B cell (primary cell): ENCODE measurements around the gene CRB1. TPM values are rescaled to one million over a fixed set of nuclear protein-coding genes. Genes with fewer than 3 reads are reported as not detected.

Experiments used
- ATAC-seq: fragments of 200-7000 bp; cut with Tn5 transposase; one replicate; pipeline ENCODE4 v1.10.0; 2021; ENCODE audit warnings: low read depth, mild to moderate bottlenecking, moderate number of reproducible peaks, moderate library complexity
- CTCF ChIA-PET: fragments of 350-600 bp; sonication (Branson Sonifier 250); formaldehyde crosslinking; loops from one replicate; lab custom pipeline; 2021; ENCODE audit warnings: antibody characterized with exemption, inconsistent platforms; lab: Charles Lee
- POLR2A ChIA-PET: fragments of 350-600 bp; sonication (Branson Sonifier 250); formaldehyde crosslinking; loops from one replicate; lab custom pipeline; 2021; ENCODE audit warnings: antibody characterized with exemption; lab: Charles Lee
- DNase-seq: peaks from one replicate; pipeline ENCODE4 v3.0.0; 2013
- H2AFZ ChIP-seq: 2 replicates; pipeline ENCODE4 v1.6.1; 2012; ENCODE audit warnings: mild to moderate bottlenecking, low read depth, low read length; ENCODE audit not compliant: insufficient read depth, poor library complexity, severe bottlenecking
- H3K27ac ChIP-seq, 2 donors: 1 replicate in 1 of 2; 2 replicates in 1 of 2; pipeline ENCODE4 v1.5.1; 2012 to 2013; ENCODE audit warnings: low read length in 2 of 2, mild to moderate bottlenecking in 2 of 2, moderate library complexity in 1 of 2
- H3K27me3 ChIP-seq, 4 experiments: fragments of 200-600 bp in 1 of 4; sonication (generic) in 1 of 4; replicated peaks in 1 of 4; 1 replicate in 2 of 4; 2 replicates in 2 of 4; pipeline versions ENCODE4 v1.6.1 to v1.7.0; 2013 to 2016; ENCODE audit warnings: low read length in 3 of 4, mild to moderate bottlenecking in 2 of 4, mixed read lengths in 1 of 4, moderate library complexity in 1 of 4; ENCODE audit not compliant: insufficient read depth in 4 of 4, control insufficient read depth in 3 of 4; ENCODE audit errors: control extremely low read depth in 1 of 4
- H3K36me3 ChIP-seq, 2 experiments: replicated peaks in 1 of 2; 1 replicate in 1 of 2; 2 replicates in 1 of 2; pipeline versions ENCODE4 v1.6.1 to v1.7.1; 2013; ENCODE audit warnings: low read length in 1 of 2; ENCODE audit not compliant: insufficient read depth in 2 of 2, control insufficient read depth in 1 of 2; ENCODE audit errors: control extremely low read depth in 1 of 2, extremely low read depth in 1 of 2
- H3K4me1 ChIP-seq, 2 donors: fragments of 200-600 bp in 1 of 2; sonication (generic) in 1 of 2; 1 replicate in 1 of 2; 2 replicates in 1 of 2; pipeline versions ENCODE4 v1.5.1 to v1.6.1; 2013 to 2017; ENCODE audit warnings: low read length in 2 of 2; ENCODE audit not compliant: control insufficient read depth in 2 of 2, insufficient read depth in 2 of 2
- H3K4me2 ChIP-seq: replicated peaks from 2 replicates; pipeline ENCODE3; 2012; ENCODE audit warnings: mild to moderate bottlenecking, low read depth, low read length; ENCODE audit not compliant: poor library complexity, severe bottlenecking
- H3K4me3 ChIP-seq, 5 experiments: fragments of 200-600 bp in 1 of 5; sonication (generic) in 1 of 5; 1 replicate in 3 of 5; 2 replicates in 2 of 5; pipeline versions ENCODE4 v1.5.1 to v1.7.0; 2011 to 2016; ENCODE audit warnings: low read length in 4 of 5, mild to moderate bottlenecking in 4 of 5, low read depth in 2 of 5, control low read depth in 1 of 5, moderate library complexity in 1 of 5; ENCODE audit not compliant: insufficient read depth in 1 of 5; ENCODE audit errors: control extremely low read depth in 1 of 5, extremely low read depth in 1 of 5
- H3K79me2 ChIP-seq: fragments of 200-600 bp; sonication (generic); one replicate; pipeline ENCODE4 v1.6.0; 2016; ENCODE audit warnings: low read length; ENCODE audit not compliant: control insufficient read depth, insufficient read depth
- H3K9ac ChIP-seq: fragments of 200-600 bp; sonication (generic); 2 replicates; pipeline ENCODE4 v1.6.1; 2017; ENCODE audit warnings: mild to moderate bottlenecking, low read length, moderate library complexity
- H3K9me3 ChIP-seq, 3 donors: one replicate each; pipeline versions ENCODE4 v1.6.1 to v1.7.1; 2013; ENCODE audit warnings: low read length in 2 of 3; ENCODE audit not compliant: control insufficient read depth in 2 of 3, insufficient read depth in 1 of 3; ENCODE audit errors: control extremely low read depth in 1 of 3
- H4K20me1 ChIP-seq: 2 replicates; pipeline ENCODE4 v1.6.0; 2012; ENCODE audit warnings: mild to moderate bottlenecking, low read length; ENCODE audit not compliant: insufficient read depth, control insufficient read depth, poor library complexity, severe bottlenecking
- H3K27ac Mint-ChIP-seq: one replicate; pipeline ENCODE4 v1.8.0; 2021; ENCODE audit warnings: mixed read lengths
- H3K27me3 Mint-ChIP-seq: one replicate; pipeline ENCODE4 v1.8.0; 2021; ENCODE audit warnings: mixed read lengths
- H3K4me1 Mint-ChIP-seq: one replicate; pipeline ENCODE4 v1.8.0; 2021; ENCODE audit warnings: mixed read lengths
- H3K4me3 Mint-ChIP-seq: one replicate; pipeline ENCODE4 v1.8.0; 2021; ENCODE audit warnings: mixed read lengths
- H3K9me3 Mint-ChIP-seq: one replicate; pipeline ENCODE4 v1.8.0; 2022; ENCODE audit warnings: mixed read lengths; ENCODE audit not compliant: insufficient read depth
- EZH2 ChIP-seq: IDR thresholded peaks from 2 replicates; pipeline ENCODE4 v1.6.1; 2012; ENCODE audit warnings: borderline replicate concordance, low read depth, mild to moderate bottlenecking, moderate library complexity, low read length; ENCODE audit not compliant: insufficient read depth, poor library complexity, severe bottlenecking
- WGBS: methylation state at CpG from one replicate; pipeline ENCODE4 v1.1.5; 2013; ENCODE audit warnings: missing lambda C conversion rate; ENCODE audit not compliant: insufficient coverage; 5-methylcytosine and 5-hydroxymethylcytosine counted together
- intact Hi-C: fragments of 100-400 bp; cut with micrococcal nuclease; formaldehyde crosslinking; loops from one replicate; pipeline ENCODE4 v1.10.0; 2022
- polyA plus RNA-seq: library from polyadenylated mRNA; depleted of rRNA; stranded (reverse); fragments of >200 nt; gene quantifications from 2 replicates; pipeline ENCODE4 v1.2.3, GENCODE V29; 2012
- total RNA-seq, 2 donors: library from RNA; stranded (reverse); fragments of 120-200 nt in 1 of 2; gene quantifications; 1 replicate in 1 of 2; 2 replicates in 1 of 2; pipeline versions ENCODE4 v1.2.3 to v1.2.4, GENCODE V29; 2013 to 2022
- TF ChIP-seq, protein P1 (sequence below): fragments of 200-600 bp; IDR thresholded peaks from one replicate; pipeline ENCODE4 v1.8.0; 2022; ENCODE audit warnings: antibody characterized with exemption, mild to moderate bottlenecking

The CRB1 gene
- total and polyA plus RNA-seq, 2 donors (not counting 1 experiment from before 2014, with no cell fraction given), result 0.15 TPM; not detected in 1

DNA sequence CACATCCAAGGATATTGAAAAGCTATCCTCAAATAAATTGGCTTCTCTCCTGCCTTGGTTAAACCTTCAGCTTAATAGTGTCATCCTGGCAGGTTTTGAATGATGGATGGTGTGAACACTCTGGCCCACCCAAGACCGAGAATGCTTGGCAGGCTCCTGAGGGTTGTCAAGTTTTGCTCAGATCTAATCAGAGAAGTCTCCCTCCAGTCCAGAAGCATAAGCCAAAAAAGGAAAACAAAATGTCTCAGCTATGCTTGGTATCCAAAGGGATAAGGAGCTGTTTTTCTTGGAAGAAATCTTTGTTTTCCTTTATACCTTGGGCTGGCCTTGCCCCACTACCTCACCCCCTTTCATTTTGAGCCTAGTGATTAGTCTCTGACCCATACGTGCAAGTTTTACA is 172.7 kb downstream of the CRB1 start:
- Histone ChIP-seq H3K4me2 (no peak overlapping the region), H3K4me1 (no peaks in the 10 kb centered on the region), H3K36me3 (no peaks in the 10 kb centered on the region), H4K20me1 (no peaks in the 10 kb centered on the region), H3K9ac (no peak overlapping the region), H3K4me3 (no peak overlapping the region), H2AFZ (no peak overlapping the region), H3K9me3 (no peaks in the 10 kb centered on the region), H3K27ac (no peak overlapping the region), H3K79me2 (no peaks in the 10 kb centered on the region), H3K27me3 (peaks cover 0 to 5% (median 0%) of the 10 kb centered on the region in 4 experiments)
- Mint-ChIP-seq H3K27ac (no peak overlapping the region), H3K27me3 (peaks cover 3% of the 10 kb centered on the region), H3K9me3 (no peaks in the 10 kb centered on the region), H3K4me1 (no peaks in the 10 kb centered on the region), H3K4me3 (no peak overlapping the region)
- WGBS, result no CpG with 5 or more reads among the region's 2 CpGs
- CTCF ChIA-PET, result no interaction called here
- intact Hi-C loops, result no loop called here
- ATAC-seq (no peak), DNase-seq (no peak)
- POLR2A ChIA-PET, result no interaction called here
- TF ChIP-seq EZH2, result no peak
- TF ChIP-seq, protein P1, sequence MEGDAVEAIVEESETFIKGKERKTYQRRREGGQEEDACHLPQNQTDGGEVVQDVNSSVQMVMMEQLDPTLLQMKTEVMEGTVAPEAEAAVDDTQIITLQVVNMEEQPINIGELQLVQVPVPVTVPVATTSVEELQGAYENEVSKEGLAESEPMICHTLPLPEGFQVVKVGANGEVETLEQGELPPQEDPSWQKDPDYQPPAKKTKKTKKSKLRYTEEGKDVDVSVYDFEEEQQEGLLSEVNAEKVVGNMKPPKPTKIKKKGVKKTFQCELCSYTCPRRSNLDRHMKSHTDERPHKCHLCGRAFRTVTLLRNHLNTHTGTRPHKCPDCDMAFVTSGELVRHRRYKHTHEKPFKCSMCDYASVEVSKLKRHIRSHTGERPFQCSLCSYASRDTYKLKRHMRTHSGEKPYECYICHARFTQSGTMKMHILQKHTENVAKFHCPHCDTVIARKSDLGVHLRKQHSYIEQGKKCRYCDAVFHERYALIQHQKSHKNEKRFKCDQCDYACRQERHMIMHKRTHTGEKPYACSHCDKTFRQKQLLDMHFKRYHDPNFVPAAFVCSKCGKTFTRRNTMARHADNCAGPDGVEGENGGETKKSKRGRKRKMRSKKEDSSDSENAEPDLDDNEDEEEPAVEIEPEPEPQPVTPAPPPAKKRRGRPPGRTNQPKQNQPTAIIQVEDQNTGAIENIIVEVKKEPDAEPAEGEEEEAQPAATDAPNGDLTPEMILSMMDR, result no peak

- intact Hi-C loops, result no loop called here
- H3K4me2 ChIP-seq, result no peak overlapping the region
- H3K4me3 Mint-ChIP-seq, result no peak overlapping the region
- no peak overlapping the region for H3K9ac ChIP-seq
- ATAC-seq (no peak), DNase-seq (no peak)
- H3K36me3 ChIP-seq, result no peaks in the 10 kb centered on the region
- peaks cover 0 to 5% (median 0%) of the 10 kb centered on the region in 4 experiments for H3K27me3 ChIP-seq
- H3K79me2 ChIP-seq, result no peaks in the 10 kb centered on the region
- TF ChIP-seq, protein P1, result no peak
- TF ChIP-seq EZH2, result no peak
- H3K4me1 Mint-ChIP-seq, result no peaks in the 10 kb centered on the region
- H3K27me3 Mint-ChIP-seq, result peaks cover 6% of the 10 kb centered on the region
- no peak overlapping the region for H2AFZ ChIP-seq
- ChIA-PET POLR2A (no interaction called here), CTCF (no interaction called here)
- H3K9me3 Mint-ChIP-seq, result no peaks in the 10 kb centered on the region
- H3K4me1 ChIP-seq, result no peaks in the 10 kb centered on the region
- no peak overlapping the region for H3K27ac ChIP-seq
- no CpG with 5 or more reads among the region's 8 CpGs for WGBS
- no peak overlapping the region for H3K27ac Mint-ChIP-seq
- no peak overlapping the region for H3K4me3 ChIP-seq
- no peaks in the 10 kb centered on the region for H4K20me1 ChIP-seq
- no peaks in the 10 kb centered on the region for H3K9me3 ChIP-seq
These were observed 174.0 kb downstream of the CRB1 start for GRCh38 chr1:197441999-197442414.
